ENCODE data around the gene FNBP1.

Gene FNBP1

GRCh38 chr9:130062750-130063149 is 19.8 kb upstream of the FNBP1 start:
- H3K4me3 ChIP-seq (replicated peaks; ENCODE audit: insufficient read depth, low read length) = no peak overlapping the region
- H3K27ac ChIP-seq (replicated peaks) = no peak overlapping the region
- TF ChIP-seq CTCF (IDR thresholded peaks at IDR 0.05; ENCODE audit: insufficient read depth, low read length) (no peak), GABPA (IDR thresholded peaks at IDR 0.05; ENCODE audit: low read depth) (no peak)
- no peak for DNase-seq (ENCODE audit: low read depth in 1 of 2, low spot score in 1 of 2)
- no peaks in the 10 kb centered on the region for H3K27me3 ChIP-seq (ENCODE audit: insufficient read depth, poor library complexity, severe bottlenecking)

- no peaks in the 10 kb centered on the region for H3K27me3 ChIP-seq (ENCODE audit: insufficient read depth, poor library complexity, severe bottlenecking)
- H3K4me3 ChIP-seq (replicated peaks; ENCODE audit: insufficient read depth, low read length) = no peak overlapping the region
- H3K27ac ChIP-seq (replicated peaks) = no peak overlapping the region
- no peak for TF ChIP-seq GABPA (IDR thresholded peaks at IDR 0.05; ENCODE audit: low read depth)
- no peak for TF ChIP-seq SPI1 (IDR thresholded peaks at IDR 0.05; ENCODE audit: borderline replicate concordance, low read depth)
- TF ChIP-seq POLR2AphosphoS5 (IDR thresholded peaks at IDR 0.05; ENCODE audit: low read depth) = no peak
- no peak for TF ChIP-seq REST (IDR thresholded peaks at IDR 0.05; ENCODE audit: insufficient replicate concordance, low read depth)
- TF ChIP-seq CTCF (IDR thresholded peaks at IDR 0.05; ENCODE audit: insufficient read depth, low read length) = no peak
- DNase-seq (ENCODE audit: low read depth in 1 of 2, low spot score in 1 of 2) = no peak
Observed at GRCh38 chr9:130060296-130060695, 17.3 kb upstream of the FNBP1 start.

GRCh38 chr9:130058887-130059286 is 15.9 kb upstream of the FNBP1 start:
- H3K4me3 ChIP-seq (replicated peaks; ENCODE audit: insufficient read depth, low read length) = no peak overlapping the region
- no peaks in the 10 kb centered on the region for H3K27me3 ChIP-seq (ENCODE audit: insufficient read depth, poor library complexity, severe bottlenecking)
- DNase-seq (ENCODE audit: low read depth in 1 of 2, low spot score in 1 of 2) = no peak
- TF ChIP-seq CTCF (IDR thresholded peaks at IDR 0.05; ENCODE audit: insufficient read depth, low read length) (no peak), GABPA (IDR thresholded peaks at IDR 0.05; ENCODE audit: low read depth) (no peak), REST (IDR thresholded peaks at IDR 0.05; ENCODE audit: insufficient replicate concordance, low read depth) (no peak)
- no peak overlapping the region for H3K27ac ChIP-seq (replicated peaks)

- H3K27ac ChIP-seq (replicated peaks) = no peak overlapping the region
- DNase-seq (ENCODE audit: low read depth in 1 of 2, low spot score in 1 of 2) = no peak
Observed at GRCh38 chr9:130058154-130058553, 15.2 kb upstream of the FNBP1 start.

More at GRCh38 chr9:130058154-130058553, 15.2 kb upstream of the FNBP1 start:
- TF ChIP-seq GABPA (IDR thresholded peaks at IDR 0.05; ENCODE audit: low read depth) (no peak), REST (IDR thresholded peaks at IDR 0.05; ENCODE audit: insufficient replicate concordance, low read depth) (no peak), POLR2AphosphoS5 (IDR thresholded peaks at IDR 0.05; ENCODE audit: low read depth) (no peak), CTCF (IDR thresholded peaks at IDR 0.05; ENCODE audit: insufficient read depth, low read length) (no peak)
- Histone ChIP-seq H3K27me3 (ENCODE audit: insufficient read depth, poor library complexity, severe bottlenecking) (no peaks in the 10 kb centered on the region), H3K4me3 (replicated peaks; ENCODE audit: insufficient read depth, low read length) (no peak overlapping the region)
